Activated T-cell treated with anti-CD3 and anti-CD28 coated beads for 48 hours (primary cell): Measurements from ENCODE around the gene LYZL2.
"Not testable (repeated sequence)": the region's sequence is repeated elsewhere in the genome, so short reads cannot be mapped to it uniquely, and the experiment has no call there.

Experiments
- DNase-seq: peaks from one replicate; pipeline ENCODE4 v3.0.0-alpha.2; 2020; ENCODE audit warnings: low read depth

The LYZL2 gene

DNA sequence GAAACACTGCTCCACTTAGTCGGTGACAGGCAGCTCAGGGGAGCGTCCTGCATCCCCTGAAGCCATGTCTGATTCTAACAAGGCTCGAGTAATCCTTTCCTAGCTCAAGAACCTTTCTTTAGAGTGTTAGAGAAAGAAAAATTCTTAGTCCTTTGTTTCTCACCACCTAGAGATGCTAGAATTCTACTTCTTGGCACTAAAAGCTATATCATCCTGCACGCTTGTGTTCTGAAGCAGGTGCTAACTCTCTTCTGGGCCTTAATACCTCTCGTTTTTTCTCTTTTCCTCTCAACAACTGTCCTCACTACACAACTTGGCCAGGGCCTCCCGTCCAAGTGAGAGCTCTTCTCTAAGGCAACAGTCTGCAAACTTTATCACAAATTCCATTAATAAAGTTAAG, at the start of gene LYZL2:
Gene LYZL2, minus strand, starts transcription at position 101 of the 400 bp plus-strand sequence. CDS start 2,838 bp downstream, outside the sequence.
- DNase-seq: no peak

DNA sequence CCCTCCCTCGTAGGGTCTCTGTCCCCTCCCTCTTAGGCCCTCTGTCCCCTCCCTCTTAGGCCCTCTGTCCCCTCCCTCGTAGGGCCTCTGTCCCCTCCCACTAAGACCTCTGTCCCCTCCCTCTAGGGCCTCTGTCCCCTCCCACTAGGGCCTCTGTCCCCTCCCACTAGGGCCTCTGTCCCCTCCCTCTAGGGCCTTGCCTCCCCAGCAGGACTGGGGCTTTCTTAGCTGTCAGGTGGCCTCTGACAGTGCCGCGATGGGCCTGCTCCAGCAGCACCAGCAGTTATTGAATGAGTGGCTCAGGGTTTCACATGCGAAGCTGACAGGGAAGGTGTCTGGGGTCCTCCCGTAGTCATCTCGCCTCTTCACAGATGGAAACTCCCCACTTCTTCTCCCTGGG, 48.1 kb upstream of the LYZL2 start:
- DNase-seq: not testable (repeated sequence)

DNA sequence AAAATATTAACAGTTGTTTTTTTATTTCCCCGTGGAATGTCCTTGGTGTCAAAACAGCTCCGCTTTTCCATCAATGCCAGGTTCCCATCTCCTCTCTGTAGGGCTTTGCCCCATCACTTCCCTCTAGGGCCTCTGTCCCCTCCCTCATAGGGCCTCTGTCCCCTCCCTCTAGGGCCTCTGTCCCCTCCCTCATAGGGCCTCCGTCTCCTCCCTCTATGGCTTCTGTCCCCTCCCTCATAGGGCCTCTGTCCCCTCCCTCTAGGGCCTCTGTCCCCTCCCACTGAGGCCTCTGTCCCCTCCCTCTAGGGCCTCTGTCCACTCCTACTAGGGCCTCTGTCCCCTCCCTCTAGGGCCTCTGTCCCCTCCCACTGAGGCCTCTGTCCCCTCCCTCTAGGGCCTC, 47.6 kb upstream of the LYZL2 start:
- not testable (repeated sequence) for DNase-seq

DNA sequence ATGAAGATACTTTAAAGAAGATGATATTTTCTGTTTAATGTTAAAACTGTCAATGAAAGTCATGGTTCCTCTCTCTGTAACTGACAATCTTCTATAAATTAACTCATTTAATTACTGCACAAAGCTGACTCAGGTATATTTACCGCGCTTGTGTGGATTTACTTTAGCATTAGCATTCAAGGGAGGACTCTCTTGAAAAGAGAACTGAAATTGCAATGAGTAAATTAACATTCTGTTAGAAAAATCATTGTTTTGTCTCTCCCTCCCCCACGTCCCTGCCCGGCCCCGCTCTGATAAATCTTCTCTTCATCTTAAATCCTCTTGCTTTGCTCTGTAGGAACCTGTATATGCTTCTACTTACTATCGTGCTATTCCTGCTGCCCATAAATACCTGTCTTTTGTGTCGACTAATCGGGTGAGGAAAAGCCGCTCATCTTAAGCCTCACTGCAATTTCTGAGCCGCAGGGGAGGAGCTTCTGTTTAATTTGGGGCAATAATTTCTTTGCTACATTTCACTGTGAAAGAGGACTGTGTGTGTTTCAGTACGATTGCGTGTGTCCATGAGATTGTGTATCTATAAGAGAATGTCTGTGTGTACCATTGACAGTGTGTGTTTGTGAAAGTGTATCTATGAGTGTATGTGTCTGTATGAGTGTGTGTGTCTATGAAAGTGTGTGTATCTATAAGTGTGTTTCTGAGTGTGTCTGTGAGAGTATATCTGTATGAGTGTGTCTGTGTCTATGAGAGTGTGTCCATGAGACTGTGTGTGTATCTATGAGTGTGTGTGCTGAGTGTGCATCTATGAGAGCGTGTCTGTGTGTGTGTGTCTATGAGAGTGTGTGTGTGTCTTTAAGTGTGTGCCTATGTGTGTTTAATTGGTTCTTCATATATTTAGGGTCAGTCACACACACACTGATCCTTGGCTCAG, 46.5 kb upstream of the LYZL2 start:
- no peak for DNase-seq

DNA sequence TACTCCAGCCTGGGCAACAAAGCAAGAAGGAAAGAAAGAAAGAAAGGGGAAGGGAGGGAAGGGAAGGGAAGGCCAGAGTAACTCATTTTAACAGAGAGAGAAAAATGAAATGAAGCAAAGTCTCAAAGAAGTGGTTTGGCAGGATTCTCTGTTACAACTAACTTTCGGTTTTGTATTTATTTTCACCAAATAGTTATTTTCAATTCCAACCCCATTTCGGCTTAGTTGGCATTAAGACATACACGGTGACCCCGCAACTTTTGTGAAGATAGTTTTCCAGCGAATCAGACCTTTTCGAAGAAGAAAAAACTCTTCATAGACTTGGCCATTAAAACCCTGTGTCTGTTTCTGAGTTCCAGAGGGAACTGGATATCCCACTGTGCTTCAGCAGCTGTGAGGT, 45.2 kb upstream of the LYZL2 start:
- no peak for DNase-seq

DNA sequence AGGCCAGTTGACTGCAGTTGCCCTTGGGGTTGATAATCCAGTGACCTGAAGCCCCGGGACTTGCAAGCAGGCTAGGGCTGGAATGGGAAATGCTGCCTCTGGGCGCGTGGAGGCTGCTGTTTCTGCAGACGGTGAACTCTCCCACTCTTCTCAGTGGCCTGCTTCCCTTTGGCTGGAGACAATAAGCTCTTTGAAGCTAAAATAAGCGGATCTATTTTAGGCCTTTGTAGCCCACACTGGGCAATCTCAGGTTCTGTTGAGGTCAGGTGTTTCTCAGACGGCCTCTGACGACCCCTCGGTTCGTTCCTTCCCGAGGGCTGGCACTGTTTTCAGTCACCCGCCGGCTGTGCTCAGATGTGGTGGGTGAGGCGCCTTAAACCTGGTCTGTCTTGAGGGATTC, 43.7 kb upstream of the LYZL2 start:
- not testable (repeated sequence) for DNase-seq

DNA sequence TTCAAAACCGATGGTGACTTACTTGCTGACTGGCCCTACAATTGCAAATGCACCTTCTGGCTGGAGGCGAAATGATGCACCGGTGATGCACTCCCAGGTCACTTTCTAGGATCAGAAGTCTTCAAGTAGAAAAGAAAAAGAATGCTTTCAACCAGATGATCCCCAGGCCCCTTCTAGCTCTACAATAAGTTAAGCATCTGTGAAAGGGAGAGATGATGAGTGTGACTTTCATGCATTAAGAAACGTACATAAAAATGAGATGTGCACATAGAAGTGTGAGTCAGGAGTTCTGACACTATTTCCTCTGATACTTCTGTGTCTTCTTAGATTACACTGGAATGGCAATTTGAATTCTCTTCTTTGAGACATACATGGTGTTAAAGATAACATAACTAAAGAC, 42.8 kb upstream of the LYZL2 start:
- not testable (repeated sequence) for DNase-seq

DNA sequence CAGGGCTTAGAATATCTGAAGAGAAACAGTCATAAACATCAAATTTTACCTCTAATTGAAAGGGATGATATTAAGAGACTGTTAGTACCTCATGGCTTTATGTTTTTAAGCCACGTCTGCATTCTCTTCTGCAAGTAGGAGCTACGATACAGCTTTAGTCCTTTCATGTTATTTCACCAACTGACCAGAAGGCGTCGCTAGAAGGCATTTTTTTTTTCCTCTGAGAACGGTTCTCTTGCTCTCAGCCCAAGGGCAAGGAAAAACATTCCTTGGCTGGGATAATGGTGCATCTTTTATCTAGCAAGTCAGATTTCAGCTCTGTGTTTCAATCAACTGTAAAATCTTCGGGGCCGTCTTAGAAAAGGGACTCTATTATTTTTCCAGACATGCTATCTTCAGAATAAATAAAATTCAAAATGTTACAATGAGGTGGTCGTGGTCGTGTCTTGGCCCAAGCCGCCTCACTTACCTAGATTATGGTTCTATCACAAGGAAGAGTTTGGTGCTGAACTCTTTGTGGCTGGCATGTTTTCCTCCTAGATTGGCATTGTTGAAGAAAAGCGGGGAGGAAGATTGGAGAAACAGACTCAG, 41.6 kb upstream of the LYZL2 start:
- DNase-seq: no peak

DNA sequence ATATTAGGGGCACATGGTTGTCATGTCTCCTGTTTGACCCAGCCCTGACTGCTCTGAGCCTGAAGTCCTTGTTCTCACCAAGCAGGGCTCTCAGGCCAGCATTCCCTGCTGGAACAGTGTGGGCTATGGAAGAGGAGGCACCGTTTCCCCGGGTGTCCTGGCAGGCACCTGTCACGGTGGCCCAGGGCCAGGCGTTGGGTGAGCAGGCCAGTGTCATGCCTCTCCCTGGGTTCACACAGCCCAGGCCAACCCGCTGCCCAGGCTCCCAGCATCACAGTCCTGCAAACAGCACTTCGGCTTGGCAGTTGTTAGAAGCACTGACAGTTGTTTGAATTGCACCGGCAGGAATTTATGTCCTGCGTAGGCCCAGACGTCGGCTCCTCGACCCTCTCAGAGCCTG, 38.4 kb upstream of the LYZL2 start:
- not testable (repeated sequence) for DNase-seq

DNA sequence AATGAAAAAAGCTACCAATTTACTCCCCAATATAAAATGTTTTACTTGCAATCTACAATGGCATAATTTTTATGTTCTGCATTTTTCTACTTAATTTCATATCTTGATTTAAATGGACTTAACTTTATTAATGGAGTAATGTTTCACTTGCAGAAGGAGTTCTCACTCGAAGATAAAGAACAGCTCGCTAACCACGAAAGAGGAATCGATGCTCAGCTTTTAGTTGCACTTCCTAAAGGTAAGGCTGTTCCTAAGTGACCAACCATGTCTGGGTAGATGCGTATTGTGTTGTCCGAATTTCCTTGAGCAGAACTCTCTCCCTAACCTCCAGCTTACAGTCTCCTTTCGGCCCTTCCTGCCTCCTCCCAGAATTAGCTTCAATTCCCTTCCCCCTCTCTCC, 33.9 kb upstream of the LYZL2 start:
- DNase-seq: not testable (repeated sequence)

DNA sequence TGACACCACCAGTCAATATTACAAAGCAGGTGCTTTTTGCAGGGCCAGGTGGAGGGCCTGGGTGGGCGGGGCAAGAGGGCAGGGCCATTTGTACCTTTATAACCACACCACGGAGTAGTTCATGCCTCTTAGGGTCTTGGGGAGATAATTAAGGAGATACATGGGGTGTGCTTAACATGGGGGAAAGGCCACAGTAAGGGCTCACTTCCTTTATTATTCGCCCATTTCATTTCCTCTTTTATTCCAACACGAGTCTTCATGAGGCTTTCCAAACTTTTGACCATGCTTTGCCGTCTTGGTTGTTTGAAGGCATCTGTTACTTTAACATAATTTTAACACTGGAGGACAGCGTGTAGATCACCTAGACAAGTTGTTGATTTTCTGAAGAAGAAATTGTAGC, 33.3 kb upstream of the LYZL2 start:
- DNase-seq: no peak

DNA sequence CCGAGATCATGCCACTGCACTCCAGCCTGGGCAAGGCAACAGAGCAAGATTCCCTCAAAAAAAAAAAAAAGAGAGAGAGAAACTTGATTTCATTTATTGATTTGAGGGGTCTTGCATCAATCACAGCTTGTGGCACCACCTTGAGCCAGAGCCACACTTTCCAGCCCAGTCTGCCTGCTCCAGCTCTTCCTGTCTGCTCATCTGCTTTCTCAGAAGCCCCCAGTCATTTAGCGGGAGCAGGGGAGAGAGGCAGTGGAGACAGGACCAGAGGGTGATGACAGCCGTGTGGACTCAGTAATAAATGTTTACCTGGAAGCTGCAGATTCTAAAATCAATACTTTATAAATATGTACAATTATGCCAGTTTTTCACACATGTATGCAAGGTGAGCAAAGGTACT, 30.8 kb upstream of the LYZL2 start:
- DNase-seq: not testable (repeated sequence)

DNA sequence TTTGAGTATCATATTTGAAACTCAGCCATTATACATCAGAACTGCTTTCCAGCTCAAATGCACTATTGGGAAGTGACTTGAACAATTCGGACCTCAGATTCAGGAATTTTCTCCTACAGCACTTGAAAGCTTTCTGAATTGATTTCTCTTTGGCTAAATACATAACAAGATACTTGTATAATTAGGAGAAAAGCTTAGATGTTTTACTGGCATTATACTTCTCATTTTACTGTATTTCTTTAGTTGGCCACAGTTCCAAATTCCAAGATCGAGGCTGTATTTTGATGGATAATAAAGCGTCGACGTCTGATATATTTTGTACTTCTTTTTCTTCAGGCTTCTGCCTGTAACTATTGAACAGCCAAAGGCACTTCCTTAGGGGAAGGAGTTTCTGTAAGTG, 26.7 kb upstream of the LYZL2 start:
- DNase-seq: no peak

DNA sequence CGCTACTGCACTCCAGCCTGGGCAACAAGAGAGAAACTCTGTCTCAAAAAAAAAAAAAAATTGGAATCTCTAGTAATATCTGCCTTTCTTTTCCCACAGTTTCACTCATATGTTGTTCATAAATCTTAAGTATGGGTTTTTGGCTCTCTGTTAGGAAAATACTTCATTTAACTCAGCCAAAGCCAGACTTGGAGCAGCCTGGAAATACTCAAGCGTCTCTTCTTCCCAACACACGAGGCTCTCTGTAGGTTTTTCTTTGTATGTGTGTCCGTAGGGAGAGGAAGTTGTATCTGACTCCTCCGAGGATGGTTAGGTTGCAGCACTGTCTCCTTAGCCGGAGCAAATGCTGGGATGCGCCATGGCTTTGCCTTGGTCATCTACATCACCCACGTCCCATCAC, 25.4 kb upstream of the LYZL2 start:
- not testable (repeated sequence) for DNase-seq

DNA sequence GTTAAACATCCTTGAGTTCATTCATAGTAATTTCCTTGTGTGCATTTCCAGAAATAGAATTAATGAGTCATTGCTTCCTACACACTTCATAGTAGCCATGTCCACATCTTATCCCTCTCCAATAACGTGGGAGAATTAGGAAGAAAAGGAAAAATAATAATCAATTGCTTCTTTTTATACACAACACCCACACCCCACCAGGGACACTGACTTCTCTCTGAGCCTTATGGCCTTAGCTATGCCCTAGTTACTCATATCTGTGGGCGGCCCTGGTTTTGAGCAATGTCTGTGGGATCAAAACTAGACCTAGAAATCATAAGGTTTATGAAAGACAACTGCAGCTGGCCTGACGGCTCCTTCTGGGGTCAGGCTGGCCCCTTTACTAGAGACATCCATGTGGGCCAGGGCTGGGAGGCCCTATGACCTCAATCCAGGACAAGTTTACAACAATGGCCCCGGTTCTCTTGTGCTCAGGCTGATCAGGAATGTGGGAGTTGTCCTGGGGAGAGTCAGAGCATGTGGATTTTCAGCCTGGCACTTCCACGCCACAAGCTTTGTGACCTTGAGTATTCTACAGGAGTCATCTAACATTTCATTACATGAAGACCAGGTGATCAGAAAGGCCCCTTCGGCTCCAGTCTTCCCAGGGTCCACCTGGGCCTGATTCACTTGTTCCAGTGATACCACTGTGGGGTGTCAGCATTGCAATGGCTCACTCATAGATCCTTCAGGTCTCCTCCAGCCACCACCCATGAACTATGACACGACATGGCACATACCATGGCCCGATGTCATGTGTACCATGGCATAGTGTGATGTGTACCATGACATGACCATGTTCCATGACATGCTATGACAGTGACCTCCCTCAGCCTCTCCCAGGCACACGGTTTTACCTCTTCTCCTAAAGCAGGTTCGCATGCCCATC, 22.2 kb upstream of the LYZL2 start:
- DNase-seq: not testable (repeated sequence)

DNA sequence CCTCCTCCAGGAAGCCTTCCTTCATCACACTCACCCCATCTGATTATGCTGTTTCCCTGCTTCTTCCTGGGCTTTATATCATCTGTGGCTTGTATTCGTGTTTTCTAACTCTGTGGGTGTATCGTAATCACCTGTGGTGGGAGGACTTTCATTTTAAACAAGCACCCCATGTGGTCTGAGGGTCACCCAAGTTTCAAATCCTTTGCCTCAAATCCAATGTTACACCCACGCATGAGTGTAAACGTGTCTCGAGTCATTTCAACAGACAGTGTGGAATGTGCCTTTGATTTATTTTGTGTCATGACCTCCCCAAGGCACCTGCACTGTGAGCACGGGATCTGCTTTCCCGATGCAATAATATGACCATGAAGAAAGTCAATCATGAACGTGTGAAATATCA, 17.5 kb upstream of the LYZL2 start:
- DNase-seq: no peak

DNA sequence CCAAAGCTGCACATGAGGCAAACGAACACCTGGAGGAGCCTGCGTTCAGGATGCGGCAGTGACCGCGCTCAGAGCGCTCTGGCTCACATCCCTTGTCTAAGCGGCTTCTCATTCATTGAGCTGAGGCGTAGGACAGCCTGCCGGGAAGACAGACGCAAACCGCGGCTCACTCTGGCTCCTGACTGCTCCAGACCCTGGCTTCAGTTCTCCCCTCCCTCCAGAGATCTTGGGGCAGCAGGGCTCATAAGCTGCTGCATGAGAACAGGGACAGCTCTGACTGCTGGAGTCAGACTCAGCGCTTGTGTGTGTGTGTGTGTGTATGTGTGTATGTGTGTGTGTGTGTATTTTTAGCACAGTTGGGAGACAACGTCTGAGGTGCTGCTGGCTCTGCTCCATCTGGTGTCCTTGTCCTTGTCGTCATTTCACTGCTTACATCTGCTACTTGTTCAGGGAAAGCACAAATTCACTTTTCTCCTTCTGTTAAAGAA, 15.8 kb upstream of the LYZL2 start:
- DNase-seq: peak; percentile 45

DNA sequence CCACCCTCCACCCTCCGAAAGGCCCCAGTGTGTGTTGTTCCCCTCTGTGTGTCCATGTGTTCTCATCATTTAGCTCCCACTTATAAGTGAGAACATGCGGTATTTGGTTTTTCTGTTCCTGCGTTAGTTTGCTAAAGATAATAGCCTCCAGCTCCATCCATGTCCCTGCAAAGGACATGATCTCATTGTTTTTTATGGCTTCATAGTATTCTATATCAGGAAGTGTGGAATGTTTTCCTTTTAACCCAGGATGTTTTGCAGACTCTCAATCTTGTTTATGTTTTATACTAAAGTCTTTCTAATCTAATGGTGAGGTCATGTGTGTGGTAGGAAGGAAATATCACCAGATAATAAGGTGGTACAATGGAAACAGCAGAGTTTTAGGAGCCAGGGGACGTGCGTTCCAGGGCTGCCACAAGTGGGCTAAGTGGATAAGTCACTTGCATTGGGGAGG, 14.9 kb upstream of the LYZL2 start:
- not testable (repeated sequence) for DNase-seq

DNA sequence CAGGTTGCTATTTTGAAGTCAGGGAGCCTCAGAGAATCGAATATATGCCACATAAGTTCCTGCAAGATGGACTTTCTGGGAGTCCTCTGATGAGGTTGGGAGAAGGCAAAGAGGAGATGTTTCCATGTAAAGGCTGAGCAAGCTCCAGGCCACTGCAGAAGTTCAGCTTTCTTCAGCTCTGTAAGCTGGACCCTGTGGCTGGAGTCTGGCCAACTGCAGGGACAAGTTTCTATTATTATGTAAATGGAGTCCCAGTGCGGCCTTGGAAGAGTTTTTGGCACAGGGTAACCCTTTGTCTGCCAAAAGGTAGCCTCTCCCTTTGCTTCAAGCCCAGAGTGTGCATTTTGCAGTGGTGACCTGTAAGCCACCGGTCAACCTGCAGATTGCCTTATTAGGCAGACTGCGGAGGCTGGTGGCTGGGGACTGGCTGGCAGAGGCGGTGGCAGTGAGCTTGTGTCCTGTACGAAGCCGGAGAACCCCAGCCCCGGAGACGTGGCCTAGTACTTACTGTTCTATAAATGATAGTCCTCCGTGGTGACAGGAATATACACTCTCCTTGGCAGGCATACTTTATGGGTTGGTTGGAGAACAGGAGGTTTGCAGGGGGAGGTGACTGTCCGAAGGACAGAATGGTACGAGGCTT, 14.1 kb upstream of the LYZL2 start:
- DNase-seq: not testable (repeated sequence)

DNA sequence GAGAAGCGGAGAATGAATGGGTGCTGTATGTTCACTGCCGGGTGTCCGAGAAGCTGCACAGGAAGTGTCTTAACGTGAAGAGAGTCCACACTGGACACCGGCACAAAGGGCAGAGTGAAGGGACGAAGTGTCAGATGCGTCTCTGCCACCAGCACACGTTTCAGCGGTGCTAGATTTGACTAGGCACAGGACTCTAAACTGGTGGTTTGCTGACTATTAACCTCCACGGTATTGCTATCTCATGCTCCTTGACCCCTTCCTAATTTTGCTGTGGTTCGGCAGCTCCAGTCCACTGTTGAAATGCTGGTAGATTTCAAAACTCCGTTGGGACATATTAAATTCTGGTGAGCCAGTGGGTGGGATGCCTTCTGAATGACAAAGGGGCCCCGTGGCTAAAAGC, 13.3 kb upstream of the LYZL2 start:
- not testable (repeated sequence) for DNase-seq

DNA sequence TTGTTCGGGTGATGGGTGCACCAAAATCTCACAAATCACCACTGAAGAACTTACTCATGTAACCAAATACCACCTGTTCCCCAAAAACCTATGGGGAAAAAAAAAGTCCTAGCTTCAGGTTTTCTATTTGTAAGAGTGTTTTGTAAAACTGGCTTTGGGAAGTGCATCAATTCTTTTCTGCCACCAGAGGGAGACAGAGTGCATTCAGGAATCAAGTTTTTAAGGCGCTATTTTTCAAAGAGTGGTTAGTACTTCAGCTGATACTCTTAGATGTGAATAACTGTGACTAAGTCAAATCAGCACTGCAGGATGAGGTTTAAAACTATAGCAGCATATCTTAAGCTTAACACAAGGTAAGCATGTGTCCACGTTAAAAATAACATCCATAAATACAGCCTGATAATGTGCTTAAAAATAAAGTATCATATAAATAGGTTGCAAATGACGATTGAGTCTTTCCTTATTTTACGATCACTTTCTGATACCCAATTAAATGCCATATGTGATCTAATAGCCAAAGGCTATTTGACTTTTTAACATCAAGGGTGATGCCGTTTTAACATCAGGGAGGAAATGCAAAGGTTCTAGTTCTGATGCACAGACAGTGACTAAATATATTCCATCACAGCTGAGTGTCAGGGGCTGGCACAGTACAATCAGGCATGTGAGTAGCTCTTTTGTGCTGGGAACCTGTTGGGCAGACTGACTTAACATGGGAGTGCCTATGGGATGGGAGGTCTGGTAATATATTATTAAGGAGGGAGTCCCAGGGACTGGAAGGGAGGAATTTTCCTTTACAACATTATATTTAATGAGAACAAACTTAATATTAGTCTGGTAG, 10.6 kb upstream of the LYZL2 start:
- DNase-seq: no peak
